Measurements from ENCODE around the gene SLC22A16.

GRCh38 chr6:110472739-110473138 lies 3.7 kb downstream of the SLC22A16 start:
- TF ChIP-seq E2F1 (CRISPR knock-in tag; IDR thresholded peaks at IDR 0.05) (no peak), ZSCAN18 (CRISPR knock-in tag; IDR thresholded peaks at IDR 0.05) (no peak), IRF2 (CRISPR knock-in tag; IDR thresholded peaks at IDR 0.05; ENCODE audit: borderline replicate concordance, low read depth) (no peak), TCF7 (CRISPR knock-in tag; IDR thresholded peaks at IDR 0.05; ENCODE audit: low read depth) (no peak), ZNF232 (CRISPR knock-in tag; IDR thresholded peaks at IDR 0.05) (no peak), CTCF (IDR thresholded peaks at IDR 0.05) (no peak), SP1 (CRISPR knock-in tag; conservative IDR thresholded peaks at IDR 0.05) (no peak), ATF3 (CRISPR knock-in tag; conservative IDR thresholded peaks at IDR 0.05) (no peak)
